Cerebellar nuclear complex (tissue), 1 donor: ENCODE measurements around the gene CDC42EP3.

Experiments used
- DNase-seq, 2 experiments: peaks; one replicate each; lab custom pipeline; 2025; lab: John Stamatoyannopoulos, UW

CDC42EP3 gene

GRCh38 chr2:37671009-37671815 is at the start of gene CDC42EP3:
Gene CDC42EP3 (minus strand): TSS chr2:37671642. CDS start chr2:37646587, 25,055 bp downstream.
- no peak for DNase-seq

GRCh38 chr2:37721201-37721560 is 49.7 kb upstream of the CDC42EP3 start:
- no peak for DNase-seq

- no peak for DNase-seq
Observed at GRCh38 chr2:37720533-37721200, 49.2 kb upstream of the CDC42EP3 start.

GRCh38 chr2:37718515-37719161 is 47.2 kb upstream of the CDC42EP3 start:
- DNase-seq, result no peak

- no peak for DNase-seq
Observed at GRCh38 chr2:37713258-37713700, 41.8 kb upstream of the CDC42EP3 start.

- no peak for DNase-seq
Observed at GRCh38 chr2:37711831-37712230, 40.4 kb upstream of the CDC42EP3 start.

- DNase-seq, result no peak
Observed at GRCh38 chr2:37711308-37711731, 39.9 kb upstream of the CDC42EP3 start.

- no peak for DNase-seq
Observed at GRCh38 chr2:37709111-37709510, 37.7 kb upstream of the CDC42EP3 start.

- DNase-seq, result no peak
Observed at GRCh38 chr2:37708146-37708545, 36.7 kb upstream of the CDC42EP3 start.

GRCh38 chr2:37707393-37707792 is 36.0 kb upstream of the CDC42EP3 start:
- DNase-seq, result no peak

GRCh38 chr2:37706334-37707183 is 35.1 kb upstream of the CDC42EP3 start:
- DNase-seq, result no peak

- DNase-seq, result no peak
Observed at GRCh38 chr2:37705191-37705590, 33.7 kb upstream of the CDC42EP3 start.

GRCh38 chr2:37698931-37699481 is 27.6 kb upstream of the CDC42EP3 start:
- no peak for DNase-seq

GRCh38 chr2:37695336-37695735 is 23.9 kb upstream of the CDC42EP3 start:
- no peak for DNase-seq

GRCh38 chr2:37692711-37693110 is 21.3 kb upstream of the CDC42EP3 start:
- no peak for DNase-seq

GRCh38 chr2:37689751-37690150 is 18.3 kb upstream of the CDC42EP3 start:
- no peak for DNase-seq

GRCh38 chr2:37688771-37689468 is 17.5 kb upstream of the CDC42EP3 start:
- no peak for DNase-seq

- no peak for DNase-seq
Observed at GRCh38 chr2:37686792-37687526, 15.5 kb upstream of the CDC42EP3 start.

GRCh38 chr2:37684809-37685208 is 13.4 kb upstream of the CDC42EP3 start:
- no peak for DNase-seq
